ENCODE measurements around the gene CYP4F22. TPM values are rescaled to one million over a fixed set of nuclear protein-coding genes. Genes with fewer than 3 reads are reported as not detected.

Gene CYP4F22
- polyA plus RNA-seq, 1 donor from 2014 or later = not detected

DNA sequence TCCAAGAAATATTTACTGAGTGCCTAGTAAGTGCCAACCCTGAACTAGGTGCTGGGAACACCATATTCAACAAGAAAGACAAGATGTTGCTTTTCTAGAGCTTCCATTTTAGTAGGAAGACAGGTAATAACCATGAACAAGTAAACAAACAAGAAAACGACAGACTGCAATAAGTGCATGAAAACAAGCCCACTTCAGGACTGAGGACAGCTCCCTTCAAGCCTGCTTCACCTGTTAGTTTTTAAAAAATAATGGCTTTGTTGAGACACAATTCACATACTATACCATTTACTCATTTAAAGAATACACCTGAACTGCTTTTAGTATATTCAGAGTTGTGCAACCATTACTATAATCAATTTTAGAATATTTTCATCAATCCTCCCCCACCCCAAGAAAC, 30.4 kb downstream of the CYP4F22 start:
- no peak overlapping the region for H3K27ac Mint-ChIP-seq
- peaks cover 6% of the 10 kb centered on the region for H3K36me3 Mint-ChIP-seq
- peaks cover 24% of the 10 kb centered on the region for H3K27me3 Mint-ChIP-seq
- peaks cover 0 to 2% (median 0%) of the 10 kb centered on the region in 3 donors for H3K4me1 Mint-ChIP-seq
- H3K9me3 Mint-ChIP-seq = peaks cover 0 to 5% (median 2%) of the 10 kb centered on the region in 3 donors
- H3K4me3 Mint-ChIP-seq = no peak overlapping the region

DNA sequence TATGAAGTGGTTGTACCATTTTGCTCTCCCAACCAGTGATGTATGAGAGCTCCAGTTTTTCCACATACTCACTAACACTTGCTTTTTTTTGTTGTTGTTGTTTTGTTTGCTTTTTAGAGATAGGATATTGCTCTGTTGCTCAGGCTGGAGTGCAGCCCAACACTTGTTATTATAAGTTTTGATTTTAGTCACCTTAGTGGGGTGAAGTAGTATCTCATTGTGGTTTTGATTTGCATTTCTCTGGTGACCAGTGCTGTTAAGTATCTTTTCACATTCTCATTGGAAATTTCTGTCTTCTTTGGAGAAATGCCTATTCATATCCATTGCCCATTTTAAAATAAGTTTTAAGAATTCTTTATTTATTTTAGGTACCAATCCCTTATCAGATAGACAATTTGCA, 31.3 kb downstream of the CYP4F22 start:
- H3K4me3 Mint-ChIP-seq = no peak overlapping the region
- peaks cover 26% of the 10 kb centered on the region for H3K27me3 Mint-ChIP-seq
- H3K27ac Mint-ChIP-seq = no peak overlapping the region
- peaks cover 4% of the 10 kb centered on the region for H3K36me3 Mint-ChIP-seq
- H3K4me1 Mint-ChIP-seq = peaks cover 0 to 2% (median 0%) of the 10 kb centered on the region in 3 donors
- H3K9me3 Mint-ChIP-seq = peaks cover 0 to 5% (median 2%) of the 10 kb centered on the region in 3 donors

DNA sequence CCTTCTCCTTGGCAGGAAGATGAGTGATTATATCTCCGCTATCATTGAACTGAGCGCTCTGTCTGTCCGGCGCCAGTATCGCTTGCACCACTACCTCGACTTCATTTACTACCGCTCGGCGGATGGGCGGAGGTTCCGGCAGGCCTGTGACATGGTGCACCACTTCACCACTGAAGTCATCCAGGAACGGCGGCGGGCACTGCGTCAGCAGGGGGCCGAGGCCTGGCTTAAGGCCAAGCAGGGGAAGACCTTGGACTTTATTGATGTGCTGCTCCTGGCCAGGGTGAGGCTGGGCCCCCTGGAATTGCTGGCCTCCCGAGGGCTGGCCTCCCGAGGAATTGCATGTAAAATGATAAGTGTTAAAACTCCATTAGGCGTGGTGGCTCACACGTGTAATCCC, 32.1 kb downstream of the CYP4F22 start:
- Mint-ChIP-seq H3K36me3 (peaks cover 4% of the 10 kb centered on the region), H3K9me3 (peaks cover 0 to 5% (median 2%) of the 10 kb centered on the region in 3 donors), H3K27ac (no peak overlapping the region), H3K27me3 (peaks cover 22% of the 10 kb centered on the region), H3K4me3 (no peak overlapping the region), H3K4me1 (peaks cover 0 to 2% (median 0%) of the 10 kb centered on the region in 3 donors)

DNA sequence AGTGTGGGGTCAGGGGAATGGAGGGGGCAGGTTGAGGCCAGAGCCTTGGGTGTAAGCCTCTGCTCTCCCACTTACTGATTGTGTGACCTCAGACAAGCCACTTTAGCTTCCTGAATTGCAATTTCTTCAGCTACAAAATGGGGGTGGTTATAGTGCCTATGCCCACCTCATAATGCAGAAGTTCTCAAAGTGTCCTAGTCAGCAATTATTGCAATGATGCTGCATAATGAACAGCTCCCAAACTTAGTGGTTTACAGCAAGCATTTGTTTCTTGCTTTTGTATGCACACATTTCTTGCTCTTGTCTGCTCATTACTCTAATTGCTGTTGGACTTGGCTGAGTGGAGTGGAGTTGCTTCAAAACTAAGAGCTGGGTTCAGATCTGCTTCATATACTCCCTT, 36.0 kb downstream of the CYP4F22 start:
- no peak overlapping the region for H3K27ac Mint-ChIP-seq
- H3K27me3 Mint-ChIP-seq = peaks cover 25% of the 10 kb centered on the region
- H3K36me3 Mint-ChIP-seq = peaks cover 2% of the 10 kb centered on the region
- H3K4me1 Mint-ChIP-seq = peaks cover 0 to 1% (median 0%) of the 10 kb centered on the region in 3 donors
- H3K9me3 Mint-ChIP-seq = no peaks in the 10 kb centered on the region
- no peak overlapping the region for H3K4me3 Mint-ChIP-seq

DNA sequence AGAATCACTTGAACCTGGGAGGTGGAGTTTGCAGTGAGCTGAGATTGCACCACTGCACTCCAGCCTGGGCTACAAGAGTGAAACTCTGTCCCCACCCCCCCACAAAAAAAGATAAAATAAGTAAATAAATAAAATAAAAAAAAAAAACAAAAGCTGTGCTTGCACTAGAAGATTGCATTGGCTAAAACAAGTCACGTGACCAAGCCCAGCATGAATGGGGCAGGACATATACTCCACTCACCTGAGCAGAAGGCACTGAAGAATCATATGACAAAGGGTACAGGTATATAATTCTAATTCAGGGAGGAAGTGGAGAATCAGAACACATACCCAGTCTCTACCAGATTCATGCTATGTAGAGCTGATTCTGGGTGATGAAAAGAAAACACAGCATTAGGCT, 36.6 kb downstream of the CYP4F22 start:
- peaks cover 2% of the 10 kb centered on the region for H3K36me3 Mint-ChIP-seq
- H3K9me3 Mint-ChIP-seq = no peaks in the 10 kb centered on the region
- H3K4me3 Mint-ChIP-seq = peak overlapping the region in 2 of 4 donors; percentile 33 to 41
- peaks cover 25% of the 10 kb centered on the region for H3K27me3 Mint-ChIP-seq
- H3K27ac Mint-ChIP-seq = no peak overlapping the region
- H3K4me1 Mint-ChIP-seq = no peaks in the 10 kb centered on the region

DNA sequence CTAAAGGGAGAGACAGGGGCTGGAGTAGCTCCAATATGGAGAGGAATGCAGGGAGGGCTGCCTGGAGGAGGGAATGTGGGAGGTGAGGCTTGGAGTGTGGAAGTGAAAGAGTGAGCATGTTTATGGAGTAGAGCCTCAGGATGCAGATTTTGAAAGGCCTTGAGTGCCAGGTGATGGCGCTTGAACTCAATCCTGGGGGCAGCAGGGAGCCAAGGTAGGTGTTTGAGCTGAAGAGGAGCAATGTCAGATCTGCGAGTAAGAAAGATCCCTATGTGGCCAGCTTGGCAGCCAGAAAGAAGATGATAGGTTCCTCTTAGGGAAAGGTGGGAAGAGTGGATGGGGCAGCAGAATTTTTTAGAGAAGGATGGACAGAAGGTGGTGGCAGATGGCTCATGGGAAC, 40.3 kb downstream of the CYP4F22 start:
- peak overlapping the region in 2 of 4 donors; percentile 2 to 61 for H3K4me3 Mint-ChIP-seq
- peaks cover 32% of the 10 kb centered on the region for H3K27me3 Mint-ChIP-seq
- H3K4me1 Mint-ChIP-seq = peaks cover 0 to 4% (median 4%) of the 10 kb centered on the region in 3 donors
- no peaks in the 10 kb centered on the region for H3K36me3 Mint-ChIP-seq
- no peaks in the 10 kb centered on the region for H3K9me3 Mint-ChIP-seq
- no peak overlapping the region for H3K27ac Mint-ChIP-seq

DNA sequence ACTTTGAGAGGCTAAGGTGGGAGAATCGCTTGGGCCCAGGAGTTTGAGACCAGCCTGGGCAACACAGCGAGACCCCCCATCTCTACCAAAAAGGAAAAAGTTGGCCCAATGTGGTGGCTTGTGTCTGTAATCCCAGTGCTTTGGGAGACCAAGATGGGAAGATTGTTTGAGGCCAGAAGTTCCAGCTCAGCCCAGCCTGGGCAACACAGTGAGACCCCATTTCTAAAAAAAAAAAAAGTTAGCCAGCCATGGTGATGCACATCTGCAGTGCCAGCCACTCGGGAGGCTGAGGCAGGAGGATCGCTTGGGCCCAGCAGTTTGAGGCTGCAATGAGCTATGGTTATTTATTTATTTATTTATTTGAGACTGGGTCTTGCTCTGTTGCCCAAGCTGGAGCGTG, 41.3 kb downstream of the CYP4F22 start:
- H3K9me3 Mint-ChIP-seq = no peaks in the 10 kb centered on the region
- no peak overlapping the region for H3K27ac Mint-ChIP-seq
- peaks cover 0 to 4% (median 4%) of the 10 kb centered on the region in 3 donors for H3K4me1 Mint-ChIP-seq
- peaks cover 31% of the 10 kb centered on the region for H3K27me3 Mint-ChIP-seq
- no peak overlapping the region for H3K4me3 Mint-ChIP-seq
- H3K36me3 Mint-ChIP-seq = no peaks in the 10 kb centered on the region

DNA sequence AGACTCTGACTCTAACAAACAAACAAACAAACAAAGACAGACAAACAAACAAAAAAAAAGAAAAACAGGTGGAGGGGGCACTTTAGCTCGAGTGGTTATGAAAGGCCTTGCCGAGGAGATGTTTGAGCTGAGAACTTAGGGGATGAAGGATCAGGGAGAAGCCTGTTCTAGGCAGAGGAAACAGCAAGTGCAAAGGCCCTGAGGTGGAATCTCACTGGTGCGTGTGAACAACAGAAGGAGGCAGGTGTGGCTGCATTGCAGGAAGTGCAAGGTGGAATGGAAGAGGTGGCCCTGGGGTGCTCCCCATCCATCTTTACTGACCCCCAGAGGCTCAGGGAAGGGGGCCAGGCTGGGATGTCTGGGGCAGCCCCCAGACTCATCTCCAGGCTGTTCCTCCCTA, 41.9 kb downstream of the CYP4F22 start:
- Mint-ChIP-seq H3K4me1 (peaks cover 2 to 4% (median 4%) of the 10 kb centered on the region in 3 donors), H3K36me3 (no peaks in the 10 kb centered on the region), H3K27me3 (peaks cover 31% of the 10 kb centered on the region), H3K4me3 (peak overlapping the region in 2 of 4 donors; percentile 14 to 91), H3K9me3 (no peaks in the 10 kb centered on the region), H3K27ac (peak overlapping the region in 1 of 3 donors; percentile 12)

DNA sequence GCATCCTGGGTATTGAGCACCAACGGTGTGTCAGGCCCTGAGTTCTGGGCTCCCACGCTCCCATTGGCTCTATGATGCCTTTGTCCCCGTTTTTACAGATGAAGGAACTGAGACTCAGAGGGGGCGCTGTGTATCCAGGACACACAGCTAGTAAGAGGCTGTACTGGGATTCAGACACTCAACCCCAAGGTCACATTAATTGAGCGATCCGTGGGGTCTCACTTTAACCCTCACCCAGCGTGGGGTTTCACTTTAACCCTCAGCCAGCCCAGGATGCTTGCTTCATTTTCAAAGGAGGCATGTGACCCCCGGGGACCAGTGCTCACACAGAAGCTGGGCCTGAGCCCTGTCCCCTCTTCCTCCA, 42.6 kb downstream of the CYP4F22 start:
- no peaks in the 10 kb centered on the region for H3K9me3 Mint-ChIP-seq
- H3K27ac Mint-ChIP-seq = no peak overlapping the region
- H3K36me3 Mint-ChIP-seq = no peaks in the 10 kb centered on the region
- peaks cover 4 to 8% (median 5%) of the 10 kb centered on the region in 3 donors for H3K4me1 Mint-ChIP-seq
- H3K4me3 Mint-ChIP-seq = peak overlapping the region; percentile 71 to 91 (median 78)
- peaks cover 31% of the 10 kb centered on the region for H3K27me3 Mint-ChIP-seq

DNA sequence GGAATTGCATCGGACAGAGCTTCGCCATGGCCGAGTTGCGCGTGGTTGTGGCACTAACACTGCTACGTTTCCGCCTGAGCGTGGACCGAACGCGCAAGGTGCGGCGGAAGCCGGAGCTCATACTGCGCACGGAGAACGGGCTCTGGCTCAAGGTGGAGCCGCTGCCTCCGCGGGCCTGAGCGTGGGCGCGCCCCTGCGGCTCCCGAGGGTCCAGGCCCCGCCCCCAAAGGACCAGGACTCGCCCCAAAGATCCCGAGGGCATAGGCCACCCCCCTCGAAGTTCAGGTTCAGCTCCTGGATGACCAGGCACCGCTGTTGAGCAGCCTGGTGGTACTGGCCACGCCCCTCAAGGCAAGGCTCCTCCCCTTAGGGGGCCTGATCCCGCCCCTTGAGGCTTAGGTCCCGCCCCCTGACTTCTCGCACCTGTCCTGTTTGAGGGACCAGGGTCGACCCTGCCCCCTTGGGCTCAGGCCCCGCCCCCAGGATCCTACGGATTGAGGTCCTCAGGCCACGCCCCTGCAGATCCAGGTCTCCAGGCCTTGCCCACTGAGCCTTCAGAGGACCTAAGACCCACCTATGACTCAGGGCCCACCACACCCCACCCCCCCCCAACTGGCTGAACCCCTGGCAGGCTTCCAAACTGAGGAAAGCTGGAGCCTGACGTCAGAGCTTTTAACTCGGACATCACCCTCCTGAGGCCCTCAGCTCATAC, 43.1 kb downstream of the CYP4F22 start:
- Mint-ChIP-seq H3K27me3 (peaks cover 34% of the 10 kb centered on the region), H3K36me3 (no peaks in the 10 kb centered on the region), H3K27ac (no peak overlapping the region), H3K4me3 (peak overlapping the region; percentile 71 to 91 (median 78)), H3K9me3 (no peaks in the 10 kb centered on the region), H3K4me1 (peaks cover 4 to 9% (median 8%) of the 10 kb centered on the region in 3 donors)

DNA sequence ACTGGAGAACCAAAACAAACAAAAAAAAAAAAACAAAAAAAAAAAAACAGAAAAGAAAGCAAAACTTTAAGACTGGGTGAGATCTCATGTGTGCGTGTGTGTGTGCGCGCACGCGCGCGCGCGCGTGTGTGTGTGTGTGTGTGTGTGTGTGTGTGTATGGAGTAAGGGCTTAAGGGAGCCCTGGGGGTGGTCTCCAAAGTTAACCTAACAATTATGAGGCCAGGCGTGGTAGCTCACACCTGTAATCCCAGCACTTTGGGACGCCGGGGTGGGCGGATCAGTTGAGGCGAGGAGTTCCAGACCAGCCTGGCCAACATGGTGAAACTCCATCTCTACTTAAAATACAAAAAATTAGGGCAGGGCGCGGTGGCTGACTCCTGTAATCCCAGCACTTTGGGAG, 46.7 kb downstream of the CYP4F22 start:
- Mint-ChIP-seq H3K36me3 (no peaks in the 10 kb centered on the region), H3K4me3 (peak overlapping the region in 2 of 4 donors; percentile 21 to 47), H3K4me1 (peaks cover 4 to 11% (median 10%) of the 10 kb centered on the region in 3 donors), H3K27ac (no peak overlapping the region), H3K9me3 (no peaks in the 10 kb centered on the region), H3K27me3 (peaks cover 25% of the 10 kb centered on the region)

DNA sequence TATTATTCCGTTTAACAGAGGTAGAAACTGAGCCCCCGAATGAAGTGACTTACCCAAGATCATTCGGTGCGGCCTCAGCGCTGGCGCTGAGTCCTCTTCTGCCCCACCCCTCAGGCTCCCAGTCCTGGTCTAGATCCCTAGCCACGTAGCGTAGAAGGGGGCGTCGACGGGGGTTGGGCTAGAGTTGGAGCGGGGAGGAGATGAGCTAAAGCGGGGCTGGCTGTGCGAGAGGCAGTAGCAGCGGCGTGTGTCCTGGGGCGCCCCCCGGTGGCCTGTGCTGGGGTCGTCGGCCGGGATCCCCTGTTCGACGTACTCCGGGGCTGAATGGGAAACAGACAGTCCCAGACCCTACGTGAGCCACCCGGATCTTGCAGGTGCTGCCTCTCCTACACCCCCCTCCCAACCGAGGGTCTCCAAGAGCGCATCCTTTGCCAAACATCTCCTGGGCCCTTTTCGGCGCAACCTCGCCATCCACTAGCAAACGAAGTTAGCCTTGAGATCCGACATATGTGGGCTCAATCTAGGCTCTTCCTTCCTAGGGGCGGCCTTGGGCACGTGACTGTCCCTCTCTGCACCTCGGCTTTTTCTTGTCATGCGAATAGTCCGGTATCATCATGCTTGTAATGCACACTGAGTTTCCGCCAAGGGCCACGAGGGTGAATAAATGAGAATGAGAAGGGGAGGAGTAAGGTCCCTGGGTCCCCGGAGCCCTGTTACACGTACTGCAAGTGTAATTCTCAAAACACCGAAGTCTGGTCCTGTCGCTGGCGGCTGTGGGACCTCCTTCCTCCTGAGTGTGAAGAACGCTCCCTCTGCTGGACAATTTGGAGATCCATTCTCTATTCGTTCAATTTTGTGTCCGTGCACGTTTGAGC, 47.7 kb downstream of the CYP4F22 start:
- Mint-ChIP-seq H3K9me3 (no peaks in the 10 kb centered on the region), H3K36me3 (no peaks in the 10 kb centered on the region), H3K27me3 (peaks cover 18% of the 10 kb centered on the region), H3K4me3 (peak overlapping the region; percentile 48 to 93 (median 82)), H3K4me1 (peaks cover 1 to 10% (median 8%) of the 10 kb centered on the region in 3 donors), H3K27ac (peak overlapping the region; percentile 28 to 78 (median 67))

DNA sequence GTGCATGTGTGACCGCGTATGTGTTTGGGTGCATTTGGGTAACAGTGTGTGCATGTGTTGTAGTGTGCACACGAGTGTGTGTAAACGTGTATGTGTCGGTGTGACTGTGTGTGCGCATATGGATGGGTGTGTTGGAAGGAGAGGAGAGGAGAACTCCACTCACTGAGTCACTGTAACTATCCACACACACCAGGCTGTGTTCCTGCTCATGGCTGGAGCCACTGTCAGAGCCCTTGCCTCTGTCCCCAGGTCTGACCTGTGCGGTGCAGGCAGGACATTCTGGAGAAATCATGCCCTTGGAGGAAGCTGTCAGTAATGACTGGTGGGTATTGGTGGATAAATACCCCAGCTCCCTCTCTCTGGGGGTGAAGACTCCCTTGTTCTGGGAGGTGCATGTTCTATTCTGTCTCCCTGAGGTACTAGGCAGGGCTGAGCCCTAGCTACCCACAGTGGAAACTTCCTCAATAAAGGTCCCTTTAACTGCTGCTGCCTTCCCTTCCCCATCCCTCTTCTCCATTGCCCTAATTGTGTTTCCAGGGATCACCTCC, 48.4 kb downstream of the CYP4F22 start:
- Mint-ChIP-seq H3K27ac (peak overlapping the region in 1 of 3 donors; percentile 27), H3K4me3 (peak overlapping the region; percentile 48 to 93 (median 82)), H3K27me3 (peaks cover 16% of the 10 kb centered on the region), H3K9me3 (no peaks in the 10 kb centered on the region), H3K4me1 (peaks cover 0 to 10% (median 6%) of the 10 kb centered on the region in 3 donors), H3K36me3 (no peaks in the 10 kb centered on the region)

DNA sequence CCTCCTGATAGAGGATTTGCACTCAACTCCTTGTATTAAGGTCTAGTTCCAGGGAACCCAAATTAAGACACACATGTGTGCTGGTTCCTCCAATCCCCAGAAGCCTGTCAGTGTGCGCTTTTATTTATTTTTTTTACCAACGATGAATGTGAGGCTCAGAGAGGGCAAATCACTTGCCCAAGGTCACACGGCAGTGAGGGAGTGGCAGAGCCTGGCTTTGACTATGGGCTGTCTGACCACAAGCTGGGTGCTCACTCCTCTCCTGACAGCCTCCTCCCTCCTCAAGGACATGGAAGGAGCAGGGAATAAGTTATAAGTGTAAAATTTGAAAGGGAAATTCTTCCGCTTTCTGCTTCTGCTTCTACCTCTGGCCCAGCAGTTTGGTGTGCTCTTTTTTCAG, 48.9 kb downstream of the CYP4F22 start:
- Mint-ChIP-seq H3K27me3 (peaks cover 13% of the 10 kb centered on the region), H3K4me3 (no peak overlapping the region)

DNA sequence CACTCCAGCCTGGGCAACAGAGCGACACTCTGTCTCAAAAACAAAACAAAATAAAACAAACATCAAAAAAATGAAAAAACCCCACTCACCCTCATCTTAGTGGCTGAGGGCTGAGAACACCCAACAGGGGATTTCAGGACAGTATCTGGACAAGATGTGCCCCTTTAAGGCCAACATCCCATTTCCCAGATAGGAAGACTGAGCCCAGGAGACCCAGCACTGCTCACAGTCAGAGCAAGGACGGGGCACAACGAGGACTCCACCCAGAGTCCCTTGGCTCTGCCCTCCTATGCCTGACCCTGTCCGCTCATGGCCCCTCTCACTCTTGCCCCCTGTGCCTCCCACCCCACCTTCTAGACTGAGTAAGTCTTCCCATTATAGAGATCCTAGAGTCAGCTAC, 53.8 kb downstream of the CYP4F22 start:
- H3K27me3 Mint-ChIP-seq = peaks cover 9% of the 10 kb centered on the region
- H3K9me3 Mint-ChIP-seq = peaks cover 0 to 4% (median 0%) of the 10 kb centered on the region in 3 donors
- H3K4me1 Mint-ChIP-seq = peaks cover 0 to 3% (median 0%) of the 10 kb centered on the region in 3 donors
- H3K27ac Mint-ChIP-seq = no peak overlapping the region
- H3K4me3 Mint-ChIP-seq = no peak overlapping the region
- H3K36me3 Mint-ChIP-seq = peaks cover 2% of the 10 kb centered on the region

More for the DNA sequence above, 48.9 kb downstream of the CYP4F22 start:
- H3K4me1 Mint-ChIP-seq = peaks cover 0 to 10% (median 6%) of the 10 kb centered on the region in 3 donors
- no peak overlapping the region for H3K27ac Mint-ChIP-seq
- no peaks in the 10 kb centered on the region for H3K9me3 Mint-ChIP-seq
- H3K36me3 Mint-ChIP-seq = no peaks in the 10 kb centered on the region
